ENCODE measurements around the gene KCND3.
"Not testable (repeated sequence)": the region's sequence is repeated elsewhere in the genome, so short reads cannot be mapped to it uniquely, and the experiment has no call there.

The KCND3 gene

GRCh38 chr1:111749628-111750027, 239.8 kb downstream of the KCND3 start:
- Histone ChIP-seq H3K27ac (no peak overlapping the region), H3K9me3 (ENCODE audit: low read depth, low read length) (no peaks in the 10 kb centered on the region), H3K9ac (ENCODE audit: insufficient read length) (no peak overlapping the region), H3K4me3 (no peak overlapping the region), H3K36me3 (ENCODE audit: insufficient read depth, low read length) (no peaks in the 10 kb centered on the region)
- TF ChIP-seq POLR2AphosphoS5 (IDR thresholded peaks at IDR 0.05; ENCODE audit: borderline replicate concordance, low read depth, low read length), result no peak
- no peak for TF ChIP-seq EZH2 (IDR thresholded peaks at IDR 0.05)
- TF ChIP-seq FOXP2 (optimal IDR thresholded peaks at IDR 0.05; ENCODE audit: control extremely low read depth, extremely low read length, insufficient read depth), result no peak
- no peak for DNase-seq (ENCODE audit: low read depth, low spot score)

DNA sequence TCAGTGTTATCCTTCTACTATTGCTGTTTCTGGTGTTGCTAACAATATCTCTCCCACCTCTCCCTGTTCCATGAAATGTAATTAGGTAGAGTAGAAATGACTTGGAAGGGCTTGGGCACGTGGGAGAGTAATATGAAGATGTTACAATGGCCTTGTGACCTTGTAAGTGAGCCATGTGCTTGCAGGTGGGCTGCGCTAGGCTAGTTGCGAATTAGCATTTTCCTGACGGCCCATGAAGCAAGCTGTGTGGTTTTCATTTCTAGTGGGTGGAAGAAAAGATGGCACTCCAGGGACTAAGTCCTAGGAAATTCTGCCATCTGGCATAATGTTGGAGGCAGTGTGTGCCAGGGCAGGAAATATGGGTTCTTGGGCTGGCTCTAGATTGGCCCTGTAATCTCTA, 241.5 kb downstream of the KCND3 start:
- Histone ChIP-seq H3K9ac (ENCODE audit: insufficient read length) (no peak overlapping the region), H3K9me3 (ENCODE audit: low read depth, low read length) (no peaks in the 10 kb centered on the region), H3K27ac (no peak overlapping the region), H3K4me3 (no peak overlapping the region), H3K36me3 (ENCODE audit: insufficient read depth, low read length) (no peaks in the 10 kb centered on the region)
- TF ChIP-seq FOXP2 (optimal IDR thresholded peaks at IDR 0.05; ENCODE audit: control extremely low read depth, extremely low read length, insufficient read depth) (no peak), POLR2AphosphoS5 (IDR thresholded peaks at IDR 0.05; ENCODE audit: borderline replicate concordance, low read depth, low read length) (no peak), EZH2 (IDR thresholded peaks at IDR 0.05) (no peak)
- DNase-seq (ENCODE audit: low read depth, low spot score), result no peak

DNA sequence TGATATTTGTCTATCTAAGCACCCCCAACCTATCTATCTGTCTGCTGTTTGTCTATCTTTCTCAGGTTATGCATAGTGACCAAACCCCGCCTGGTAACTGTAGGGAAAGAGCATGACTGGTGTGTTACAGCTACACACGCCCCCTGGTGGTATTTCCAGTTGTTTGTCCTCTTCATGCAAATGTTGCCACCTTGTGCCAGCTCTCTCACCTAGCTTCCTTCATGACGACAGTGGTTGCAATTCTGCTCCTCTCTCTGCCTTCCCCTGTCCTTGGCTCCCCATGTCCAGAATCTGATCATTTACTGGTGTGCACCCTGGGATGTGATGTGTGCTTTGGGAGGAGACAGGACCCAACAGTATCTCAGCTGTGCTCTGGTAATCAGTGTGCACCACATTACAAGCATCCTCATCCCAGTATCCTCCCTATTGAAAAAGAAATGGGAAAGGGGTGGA, 242.2 kb downstream of the KCND3 start:
- no peaks in the 10 kb centered on the region for H3K36me3 ChIP-seq (ENCODE audit: insufficient read depth, low read length)
- H3K9ac ChIP-seq (ENCODE audit: insufficient read length), result no peak overlapping the region
- H3K9me3 ChIP-seq (ENCODE audit: low read depth, low read length), result no peaks in the 10 kb centered on the region
- no peak overlapping the region for H3K4me3 ChIP-seq
- no peak for TF ChIP-seq POLR2AphosphoS5 (IDR thresholded peaks at IDR 0.05; ENCODE audit: borderline replicate concordance, low read depth, low read length)
- TF ChIP-seq EZH2 (IDR thresholded peaks at IDR 0.05), result no peak
- no peak for TF ChIP-seq FOXP2 (optimal IDR thresholded peaks at IDR 0.05; ENCODE audit: control extremely low read depth, extremely low read length, insufficient read depth)
- H3K27ac ChIP-seq, result no peak overlapping the region
- peak; percentile 22 for DNase-seq (ENCODE audit: low read depth, low spot score)

DNA sequence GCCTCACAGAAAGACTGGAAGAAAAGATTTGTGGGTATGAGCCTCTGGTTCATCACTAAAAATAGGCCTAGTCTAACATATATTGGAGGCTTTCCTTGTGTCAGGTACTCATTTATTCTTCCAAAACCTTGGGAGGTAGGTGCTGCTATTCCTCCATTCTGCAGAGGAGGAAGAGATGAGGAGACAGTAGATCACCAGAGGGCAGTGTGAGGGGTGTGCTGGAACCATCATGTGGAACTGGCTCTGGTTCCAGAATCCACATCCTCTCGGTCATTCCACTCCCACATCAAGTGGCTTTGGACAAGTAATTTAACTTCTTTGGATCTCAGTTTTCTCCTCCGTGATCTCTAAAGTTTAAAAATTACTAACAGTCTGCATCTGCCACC, 242.9 kb downstream of the KCND3 start:
- no peaks in the 10 kb centered on the region for H3K36me3 ChIP-seq (ENCODE audit: insufficient read depth, low read length)
- H3K9ac ChIP-seq (ENCODE audit: insufficient read length), result no peak overlapping the region
- H3K4me3 ChIP-seq, result no peak overlapping the region
- DNase-seq (ENCODE audit: low read depth, low spot score), result no peak
- TF ChIP-seq POLR2AphosphoS5 (IDR thresholded peaks at IDR 0.05; ENCODE audit: borderline replicate concordance, low read depth, low read length) (no peak), FOXP2 (optimal IDR thresholded peaks at IDR 0.05; ENCODE audit: control extremely low read depth, extremely low read length, insufficient read depth) (no peak), EZH2 (IDR thresholded peaks at IDR 0.05) (no peak)
- no peaks in the 10 kb centered on the region for H3K9me3 ChIP-seq (ENCODE audit: low read depth, low read length)
- H3K27ac ChIP-seq, result no peak overlapping the region

DNA sequence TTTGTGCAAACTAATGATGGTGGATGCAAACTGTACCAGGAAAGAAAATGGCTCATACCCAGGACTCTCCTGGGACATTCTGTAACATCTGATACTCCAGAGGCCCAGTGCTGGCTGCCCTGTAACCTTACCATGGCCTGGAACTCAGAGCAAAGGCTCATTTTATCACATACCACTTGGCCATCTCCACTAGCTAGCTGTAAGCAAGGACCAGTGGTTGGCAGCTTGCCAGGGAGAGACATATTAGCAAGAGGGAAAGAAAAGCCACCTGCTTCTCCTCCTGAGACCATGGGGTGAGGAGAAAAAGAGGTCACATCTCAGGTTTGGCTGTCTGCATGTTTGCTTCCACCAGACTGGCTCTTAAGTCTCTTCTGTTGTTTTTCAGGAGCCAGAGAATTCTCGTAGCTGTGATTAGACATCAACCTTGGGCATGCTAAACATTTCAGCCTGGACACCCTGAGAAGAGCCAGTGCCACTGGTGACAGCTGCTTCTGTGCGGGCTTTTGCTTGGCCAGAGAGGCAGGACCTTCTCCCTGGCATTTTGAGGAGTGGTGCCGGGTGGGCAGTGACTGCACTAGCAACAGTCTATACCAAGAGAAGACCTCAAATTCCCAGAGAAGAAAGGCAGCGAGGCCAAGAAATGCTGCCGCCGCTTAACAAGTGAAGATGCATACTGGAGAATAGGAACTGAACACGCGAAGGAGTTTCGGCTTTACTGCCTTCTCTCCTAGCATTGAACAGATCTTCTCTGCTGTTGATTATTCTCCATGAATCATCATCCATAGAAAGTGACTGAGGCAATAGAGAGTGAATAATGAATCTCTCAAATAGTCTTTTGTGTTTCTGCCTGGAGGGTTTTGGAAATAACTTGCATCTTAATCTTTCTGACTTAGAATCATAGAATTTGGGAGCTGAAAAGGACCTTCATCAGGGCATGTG, 243.5 kb downstream of the KCND3 start:
- H3K27ac ChIP-seq, result no peak overlapping the region
- no peak for DNase-seq (ENCODE audit: low read depth, low spot score)
- TF ChIP-seq FOXP2 (optimal IDR thresholded peaks at IDR 0.05; ENCODE audit: control extremely low read depth, extremely low read length, insufficient read depth), result no peak
- TF ChIP-seq POLR2AphosphoS5 (IDR thresholded peaks at IDR 0.05; ENCODE audit: borderline replicate concordance, low read depth, low read length), result no peak
- TF ChIP-seq EZH2 (IDR thresholded peaks at IDR 0.05), result no peak

GRCh38 chr1:111743679-111744101, 245.8 kb downstream of the KCND3 start:
- Histone ChIP-seq H3K27ac (no peak overlapping the region), H3K4me3 (no peak overlapping the region), H3K9me3 (ENCODE audit: low read depth, low read length) (no peaks in the 10 kb centered on the region), H3K36me3 (ENCODE audit: insufficient read depth, low read length) (no peaks in the 10 kb centered on the region), H3K9ac (ENCODE audit: insufficient read length) (no peak overlapping the region)
- TF ChIP-seq POLR2AphosphoS5 (IDR thresholded peaks at IDR 0.05; ENCODE audit: borderline replicate concordance, low read depth, low read length), result no peak
- TF ChIP-seq EZH2 (IDR thresholded peaks at IDR 0.05), result no peak
- TF ChIP-seq FOXP2 (optimal IDR thresholded peaks at IDR 0.05; ENCODE audit: control extremely low read depth, extremely low read length, insufficient read depth), result no peak
- DNase-seq (ENCODE audit: low read depth, low spot score), result no peak

More for the DNA sequence above, 243.5 kb downstream of the KCND3 start:
- no peaks in the 10 kb centered on the region for H3K9me3 ChIP-seq (ENCODE audit: low read depth, low read length)
- no peak overlapping the region for H3K4me3 ChIP-seq
- no peaks in the 10 kb centered on the region for H3K36me3 ChIP-seq (ENCODE audit: insufficient read depth, low read length)
- H3K9ac ChIP-seq (ENCODE audit: insufficient read length), result no peak overlapping the region

GRCh38 chr1:111742938-111743549, 246.4 kb downstream of the KCND3 start:
- Histone ChIP-seq H3K4me3 (no peak overlapping the region), H3K9me3 (ENCODE audit: low read depth, low read length) (no peaks in the 10 kb centered on the region), H3K9ac (ENCODE audit: insufficient read length) (no peak overlapping the region), H3K36me3 (ENCODE audit: insufficient read depth, low read length) (no peaks in the 10 kb centered on the region), H3K27ac (no peak overlapping the region)
- TF ChIP-seq POLR2AphosphoS5 (IDR thresholded peaks at IDR 0.05; ENCODE audit: borderline replicate concordance, low read depth, low read length) (no peak), EZH2 (IDR thresholded peaks at IDR 0.05) (no peak), FOXP2 (optimal IDR thresholded peaks at IDR 0.05; ENCODE audit: control extremely low read depth, extremely low read length, insufficient read depth) (no peak)
- DNase-seq (ENCODE audit: low read depth, low spot score), result no peak

DNA sequence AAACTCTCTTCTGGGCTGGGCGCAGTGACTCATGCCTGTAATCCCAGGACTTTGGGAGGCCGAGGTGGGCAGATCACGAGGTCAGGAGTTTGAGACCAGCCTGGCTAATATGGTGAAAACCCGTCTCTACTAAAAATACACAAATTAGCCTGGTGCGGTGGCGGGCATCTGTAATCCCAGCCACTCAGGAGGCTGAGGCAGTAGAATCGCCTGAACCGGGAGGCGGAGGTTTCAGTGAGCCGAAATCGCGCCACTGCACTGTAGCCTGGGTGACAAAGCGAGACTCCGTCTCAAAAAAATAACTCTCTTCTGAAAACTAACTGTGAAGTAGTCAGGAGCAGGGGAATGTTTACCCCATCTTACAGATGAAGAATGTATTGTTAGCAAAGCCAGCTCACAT, 247.2 kb downstream of the KCND3 start:
- not testable (repeated sequence) for DNase-seq (ENCODE audit: low read depth, low spot score); H3K9ac ChIP-seq (ENCODE audit: insufficient read length); H3K27ac ChIP-seq; H3K4me3 ChIP-seq; H3K9me3 ChIP-seq (ENCODE audit: low read depth, low read length); H3K36me3 ChIP-seq (ENCODE audit: insufficient read depth, low read length)

Measured in SK-N-MC (cell line).